Glomerular visceral epithelial cell (primary cell): ENCODE data around the gene STK40.

Experiments used
- DNase-seq: peaks from one replicate; pipeline ENCODE4 v3.0.0-alpha.2; 2016; ENCODE audit errors: extremely low spot score

Gene STK40

GRCh38 chr1:36343651-36344394 is 41.9 kb downstream of the STK40 start:
- DNase-seq, result no peak

- DNase-seq, result peak; percentile 89
These were observed 43.1 kb downstream of the STK40 start for GRCh38 chr1:36342426-36343185.

GRCh38 chr1:36341626-36342320 is 44.0 kb downstream of the STK40 start:
- no peak for DNase-seq

GRCh38 chr1:36339615-36340014 is 46.1 kb downstream of the STK40 start:
- DNase-seq, result no peak

GRCh38 chr1:36339215-36339614 is 46.5 kb downstream of the STK40 start:
- no peak for DNase-seq

- DNase-seq, result no peak
These were observed 47.9 kb downstream of the STK40 start for GRCh38 chr1:36337830-36338229.

- DNase-seq, result no peak
These were observed 54.8 kb downstream of the STK40 start for GRCh38 chr1:36330940-36331339.

GRCh38 chr1:36329817-36330216 is 55.9 kb downstream of the STK40 start:
- DNase-seq, result no peak

GRCh38 chr1:36328713-36329112 is 57.0 kb downstream of the STK40 start:
- no peak for DNase-seq

GRCh38 chr1:36328088-36328480 is 57.6 kb downstream of the STK40 start:
- no peak for DNase-seq

GRCh38 chr1:36327421-36328087 is 58.2 kb downstream of the STK40 start:
- peak; percentile 34 for DNase-seq

- DNase-seq, result peak; percentile 53
These were observed 59.2 kb downstream of the STK40 start for GRCh38 chr1:36326499-36326898.

- no peak for DNase-seq
These were observed 61.4 kb downstream of the STK40 start for GRCh38 chr1:36324353-36324703.

- DNase-seq, result peak; percentile 86
These were observed 61.9 kb downstream of the STK40 start, which contains the start of gene EVA1B for GRCh38 chr1:36323636-36324352. Gene EVA1B, minus strand, starts transcription at chr1:36323645. Its CDS starts 608 bp downstream, at chr1:36323037.

GRCh38 chr1:36322786-36323635 is 62.7 kb downstream of the STK40 start:
- DNase-seq, result peak; percentile 31

- DNase-seq, result no peak
These were observed 63.5 kb downstream of the STK40 start for GRCh38 chr1:36322041-36322785.

GRCh38 chr1:36321119-36321951 is 64.4 kb downstream of the STK40 start:
- DNase-seq, result no peak

- DNase-seq, result no peak
These were observed 65.0 kb downstream of the STK40 start for GRCh38 chr1:36320767-36321118.

GRCh38 chr1:36320291-36320761 is 65.4 kb downstream of the STK40 start:
- no peak for DNase-seq
